Panc1 (cell line): Measurements from ENCODE around the gene RAB22A. TPM values are rescaled to one million over a fixed set of nuclear protein-coding genes. Genes with fewer than 3 reads are reported as not detected.

Source experiments
- ATAC-seq: fragments of 200-7000 bp; cut with Tn5 transposase; 2 replicates; pipeline ENCODE4 v1.9.1; 2020; ENCODE audit warnings: mild to moderate bottlenecking, moderate library complexity
- BruUV-seq: library from RNA; stranded (reverse); fragments of 400-500 nt; replicated peaks from 2 replicates; lab custom pipeline; 2021; lab: Mats Ljungman, UMichigan
- CTCF ChIA-PET: fragments of 300-600 bp; sonication (Branson Sonifier 250); formaldehyde crosslinking; loops from one replicate; lab custom pipeline; 2022; ENCODE audit warnings: antibody characterized with exemption; lab: Charles Lee
- POLR2A ChIA-PET: fragments of 300-600 bp; sonication (Branson Sonifier 250); formaldehyde crosslinking; loops from one replicate; lab custom pipeline; 2022; ENCODE audit warnings: antibody characterized with exemption; lab: Charles Lee
- DNase-seq: peaks from one replicate; pipeline ENCODE4 v3.0.0-alpha.2; 2010; ENCODE audit warnings: low read depth, low spot score
- H3K27ac ChIP-seq: 2 replicates; pipeline ENCODE4 v1.5.1; 2011; ENCODE audit warnings: mild to moderate bottlenecking, low read length, inconsistent platforms
- H3K27me3 ChIP-seq: fragments of 200-500 bp; sonication (Bioruptor generic); 2 replicates; pipeline ENCODE4 v1.6.0; 2014; ENCODE audit warnings: low read length, inconsistent platforms; ENCODE audit not compliant: control insufficient read depth, insufficient read depth
- H3K36me3 ChIP-seq: fragments of 200-500 bp; sonication (Bioruptor generic); 2 replicates; pipeline ENCODE4 v1.5.1; 2014; ENCODE audit warnings: inconsistent platforms, mild to moderate bottlenecking, low read length, moderate library complexity; ENCODE audit not compliant: control insufficient read depth, insufficient read depth
- H3K4me1 ChIP-seq: 2 replicates; pipeline ENCODE4 v1.5.1; 2011; ENCODE audit warnings: inconsistent platforms, mild to moderate bottlenecking, low read length, moderate library complexity; ENCODE audit not compliant: control insufficient read depth, insufficient read depth
- H3K4me3 ChIP-seq, 2 experiments: 2 replicates each; pipeline ENCODE4 v1.5.1; 2011 to 2012; ENCODE audit warnings: low read depth in 2 of 2, low read length in 2 of 2, mild to moderate bottlenecking in 2 of 2, inconsistent platforms in 1 of 2, moderate library complexity in 1 of 2
- H3K9me3 ChIP-seq: fragments of 200-500 bp; sonication (Bioruptor generic); 2 replicates; pipeline ENCODE4 v1.5.1; 2014; ENCODE audit warnings: low read depth, mild to moderate bottlenecking, inconsistent platforms, low read length, moderate library complexity; ENCODE audit not compliant: control insufficient read depth, insufficient read depth
- CTCF ChIP-seq: fragments of 450-650 bp; IDR thresholded peaks from 2 replicates; pipeline ENCODE4 v1.5.1; 2017; ENCODE audit warnings: mild to moderate bottlenecking
- POLR2AphosphoS5 ChIP-seq: IDR thresholded peaks from 2 replicates; pipeline ENCODE4 v1.6.1; 2012; ENCODE audit warnings: mild to moderate bottlenecking, low read depth, low read length, moderate library complexity
- REST ChIP-seq, 2 experiments: IDR thresholded peaks; 2 replicates each; pipeline ENCODE4 v1.6.1; 2011 to 2012; ENCODE audit warnings: low read depth in 2 of 2, control low read depth in 1 of 2, low read length in 1 of 2, mild to moderate bottlenecking in 1 of 2, moderate library complexity in 1 of 2; ENCODE audit not compliant: insufficient read depth in 1 of 2
- SIN3A ChIP-seq: IDR thresholded peaks from 2 replicates; pipeline ENCODE4 v1.6.1; 2012; ENCODE audit warnings: low read depth, mild to moderate bottlenecking, low read length, moderate library complexity, borderline replicate concordance; ENCODE audit not compliant: insufficient read depth
- TCF7L2 ChIP-seq: IDR thresholded peaks from 2 replicates; pipeline ENCODE4 v1.6.1; 2011; ENCODE audit warnings: mild to moderate bottlenecking, low read depth, low read length, inconsistent platforms
- in situ Hi-C: cut with HindIII; loops from 2 replicates; pipeline ENCODE4 v1.10.0; 2016; ENCODE audit warnings: low sequenced_read_pairs, low pct_unique_long_range_greater_than_20kb
- intact Hi-C: fragments of 100-400 bp; cut with micrococcal nuclease; formaldehyde crosslinking; loops from one replicate; pipeline ENCODE4 v1.10.0; 2022; ENCODE audit not compliant: unreplicated experiment
- total RNA-seq: library from RNA; stranded (reverse); gene quantifications from one replicate; pipeline ENCODE4 v1.2.1, GENCODE V29; 2021; ENCODE audit not compliant: unreplicated experiment

The RAB22A gene
- total RNA-seq, 1 experiment from 2014 or later: 21.1 TPM

- intact Hi-C loops: no loop called here
- DNase-seq: no peak
- no peak overlapping the region for H3K4me3 ChIP-seq
- peaks cover 3% of the 10 kb centered on the region; the same call in 1 of the 2 replicates for H3K4me1 ChIP-seq
- BruUV-seq: no TSS peak
- no peaks in the 10 kb centered on the region for H3K36me3 ChIP-seq
- POLR2A ChIA-PET: no interaction called here
- in situ Hi-C loops: no loop called here
- TF ChIP-seq REST (IDR thresholded peaks at IDR 0.05; ENCODE audit: insufficient read depth in 1 of 2, low read depth in 2 of 2, low read length in 1 of 2): no peak
- no peak for TF ChIP-seq CTCF
- TF ChIP-seq TCF7L2: no peak
- no peak for TF ChIP-seq SIN3A
- no peak for TF ChIP-seq POLR2AphosphoS5
- H3K9me3 ChIP-seq: no peaks in the 10 kb centered on the region
- CTCF ChIA-PET: no interaction called here
- no peaks in the 10 kb centered on the region for H3K27me3 ChIP-seq
- no peak for ATAC-seq
- no peak overlapping the region for H3K27ac ChIP-seq
These were observed 30.2 kb downstream of the RAB22A start for GRCh38 chr20:58339741-58340140.

- BruUV-seq: no TSS peak
- Histone ChIP-seq H3K9me3 (no peaks in the 10 kb centered on the region), H3K27ac (no peak overlapping the region), H3K36me3 (no peaks in the 10 kb centered on the region), H3K4me1 (peaks cover 3% of the 10 kb centered on the region; the same call in 1 of the 2 replicates), H3K27me3 (no peaks in the 10 kb centered on the region), H3K4me3 (no peak overlapping the region)
- no peak for ATAC-seq
- ChIA-PET POLR2A (no interaction called here), CTCF (no interaction called here)
- no peak for DNase-seq
- no peak for TF ChIP-seq REST (IDR thresholded peaks at IDR 0.05; ENCODE audit: insufficient read depth in 1 of 2, low read depth in 2 of 2, low read length in 1 of 2)
- TF ChIP-seq POLR2AphosphoS5: no peak
- intact Hi-C loops (no loop called here), in situ Hi-C loops (no loop called here)
These were observed 30.6 kb downstream of the RAB22A start for GRCh38 chr20:58340151-58340550.
